ENCODE results near the gene ZNF662. TPM values are rescaled to one million over a fixed set of nuclear protein-coding genes. Genes with fewer than 3 reads are reported as not detected.

ZNF662 gene
- total and polyA plus RNA-seq, 3 donors from 2014 or later = 11.2 to 23.5 (median 19.2) TPM

- Histone ChIP-seq H3K27ac (no peak overlapping the region), H3K27me3 (no peaks in the 10 kb centered on the region), H3K4me3 (no peak overlapping the region), H3K9me3 (no peaks in the 10 kb centered on the region), H3K4me1 (peaks cover 8% of the 10 kb centered on the region), H3K36me3 (ENCODE audit: low read depth, missing control alignments) (no peaks in the 10 kb centered on the region)
- 87 to 89% methylated on average over 9 of the region's 9 CpGs for WGBS, 2 donors
- DNase-seq = no peak
- TF ChIP-seq CTCF (IDR thresholded peaks at IDR 0.05) = no peak
- no peak for TF ChIP-seq POLR2A (IDR thresholded peaks at IDR 0.05)
- intact Hi-C loops (cut with DNase I; ENCODE audit: low total_unique reads) = no loop called here
Measured at GRCh38 chr3:42873221-42873982, 32.5 kb upstream of the ZNF662 start.

GRCh38 chr3:42874749-42875148 lies 31.2 kb upstream of the ZNF662 start:
- 94 to 97% methylated on average over 4 to 10 of the region's 10 CpGs for WGBS, 2 donors
- Histone ChIP-seq H3K4me1 (peaks cover 8% of the 10 kb centered on the region), H3K9me3 (no peaks in the 10 kb centered on the region), H3K27ac (no peak overlapping the region), H3K27me3 (no peaks in the 10 kb centered on the region), H3K4me3 (no peak overlapping the region), H3K36me3 (ENCODE audit: low read depth, missing control alignments) (no peaks in the 10 kb centered on the region)
- DNase-seq = no peak
- intact Hi-C loops (cut with DNase I; ENCODE audit: low total_unique reads) = no loop called here
- TF ChIP-seq CTCF (IDR thresholded peaks at IDR 0.05) (no peak), POLR2A (IDR thresholded peaks at IDR 0.05) (no peak)

GRCh38 chr3:42875325-42876151 lies 30.4 kb upstream of the ZNF662 start, which contains the start of gene CYP8B1:
TSS of gene CYP8B1 (minus strand) at chr3:42875879. CDS start at chr3:42875816, 63 bp downstream.
- peaks cover 8% of the 10 kb centered on the region for H3K4me1 ChIP-seq
- no peak for TF ChIP-seq CTCF (IDR thresholded peaks at IDR 0.05)
- TF ChIP-seq POLR2A (IDR thresholded peaks at IDR 0.05) = no peak
- H3K27ac ChIP-seq = no peak within 1 kb of the TSS
- 73 to 81% methylated on average over 13 of the region's 13 CpGs for WGBS, 2 donors
- no peak within 1 kb of the TSS for H3K4me3 ChIP-seq
- intact Hi-C loops (cut with DNase I; ENCODE audit: low total_unique reads) = no loop called here
- H3K36me3 ChIP-seq (ENCODE audit: low read depth, missing control alignments) = no peaks in the 10 kb centered on the region
- no peaks in the 10 kb centered on the region for H3K9me3 ChIP-seq
- no peaks in the 10 kb centered on the region for H3K27me3 ChIP-seq
- no peak for DNase-seq

- Histone ChIP-seq H3K4me1 (peaks cover 8% of the 10 kb centered on the region), H3K36me3 (ENCODE audit: low read depth, missing control alignments) (no peaks in the 10 kb centered on the region), H3K4me3 (no peak overlapping the region), H3K9me3 (no peaks in the 10 kb centered on the region), H3K27me3 (no peaks in the 10 kb centered on the region), H3K27ac (no peak overlapping the region)
- intact Hi-C loops (cut with DNase I; ENCODE audit: low total_unique reads) = no loop called here
- 39 to 47% methylated on average over 1 of the region's 1 CpG for WGBS, 2 donors
- DNase-seq = no peak
- TF ChIP-seq POLR2A (IDR thresholded peaks at IDR 0.05) (no peak), CTCF (IDR thresholded peaks at IDR 0.05) (no peak)
Measured at GRCh38 chr3:42876401-42876800, 29.5 kb upstream of the ZNF662 start.

Measured in testis (tissue), 3 donors.